Choroid plexus epithelial cell (primary cell): Measurements from ENCODE around the gene ELF5.
A peak's percentile ranks its signal among the peaks of the same experiment; 100 is the strongest.

ENCODE experiments used
- DNase-seq: peaks from one replicate; pipeline ENCODE4 v3.0.0-alpha.2; 2010; ENCODE audit warnings: low read depth
- H3K4me3 ChIP-seq: 2 replicates; pipeline ENCODE4 v1.5.1; 2011; ENCODE audit warnings: low read depth, mild to moderate bottlenecking, control low read depth, low read length, moderate library complexity
- TF ChIP-seq, protein P1 (sequence below): conservative IDR thresholded peaks from 2 replicates; pipeline ENCODE4 v1.5.1; 2011; ENCODE audit warnings: low read depth, mild to moderate bottlenecking, control low read depth, inconsistent platforms, low read length, moderate library complexity

The ELF5 gene

GRCh38 chr11:34439610-34440198, 73.9 kb downstream of the ELF5 start:
- TF ChIP-seq, protein P1, sequence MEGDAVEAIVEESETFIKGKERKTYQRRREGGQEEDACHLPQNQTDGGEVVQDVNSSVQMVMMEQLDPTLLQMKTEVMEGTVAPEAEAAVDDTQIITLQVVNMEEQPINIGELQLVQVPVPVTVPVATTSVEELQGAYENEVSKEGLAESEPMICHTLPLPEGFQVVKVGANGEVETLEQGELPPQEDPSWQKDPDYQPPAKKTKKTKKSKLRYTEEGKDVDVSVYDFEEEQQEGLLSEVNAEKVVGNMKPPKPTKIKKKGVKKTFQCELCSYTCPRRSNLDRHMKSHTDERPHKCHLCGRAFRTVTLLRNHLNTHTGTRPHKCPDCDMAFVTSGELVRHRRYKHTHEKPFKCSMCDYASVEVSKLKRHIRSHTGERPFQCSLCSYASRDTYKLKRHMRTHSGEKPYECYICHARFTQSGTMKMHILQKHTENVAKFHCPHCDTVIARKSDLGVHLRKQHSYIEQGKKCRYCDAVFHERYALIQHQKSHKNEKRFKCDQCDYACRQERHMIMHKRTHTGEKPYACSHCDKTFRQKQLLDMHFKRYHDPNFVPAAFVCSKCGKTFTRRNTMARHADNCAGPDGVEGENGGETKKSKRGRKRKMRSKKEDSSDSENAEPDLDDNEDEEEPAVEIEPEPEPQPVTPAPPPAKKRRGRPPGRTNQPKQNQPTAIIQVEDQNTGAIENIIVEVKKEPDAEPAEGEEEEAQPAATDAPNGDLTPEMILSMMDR, result no peak
- peak overlapping the region; percentile 82 for H3K4me3 ChIP-seq
- no peak for DNase-seq

DNA sequence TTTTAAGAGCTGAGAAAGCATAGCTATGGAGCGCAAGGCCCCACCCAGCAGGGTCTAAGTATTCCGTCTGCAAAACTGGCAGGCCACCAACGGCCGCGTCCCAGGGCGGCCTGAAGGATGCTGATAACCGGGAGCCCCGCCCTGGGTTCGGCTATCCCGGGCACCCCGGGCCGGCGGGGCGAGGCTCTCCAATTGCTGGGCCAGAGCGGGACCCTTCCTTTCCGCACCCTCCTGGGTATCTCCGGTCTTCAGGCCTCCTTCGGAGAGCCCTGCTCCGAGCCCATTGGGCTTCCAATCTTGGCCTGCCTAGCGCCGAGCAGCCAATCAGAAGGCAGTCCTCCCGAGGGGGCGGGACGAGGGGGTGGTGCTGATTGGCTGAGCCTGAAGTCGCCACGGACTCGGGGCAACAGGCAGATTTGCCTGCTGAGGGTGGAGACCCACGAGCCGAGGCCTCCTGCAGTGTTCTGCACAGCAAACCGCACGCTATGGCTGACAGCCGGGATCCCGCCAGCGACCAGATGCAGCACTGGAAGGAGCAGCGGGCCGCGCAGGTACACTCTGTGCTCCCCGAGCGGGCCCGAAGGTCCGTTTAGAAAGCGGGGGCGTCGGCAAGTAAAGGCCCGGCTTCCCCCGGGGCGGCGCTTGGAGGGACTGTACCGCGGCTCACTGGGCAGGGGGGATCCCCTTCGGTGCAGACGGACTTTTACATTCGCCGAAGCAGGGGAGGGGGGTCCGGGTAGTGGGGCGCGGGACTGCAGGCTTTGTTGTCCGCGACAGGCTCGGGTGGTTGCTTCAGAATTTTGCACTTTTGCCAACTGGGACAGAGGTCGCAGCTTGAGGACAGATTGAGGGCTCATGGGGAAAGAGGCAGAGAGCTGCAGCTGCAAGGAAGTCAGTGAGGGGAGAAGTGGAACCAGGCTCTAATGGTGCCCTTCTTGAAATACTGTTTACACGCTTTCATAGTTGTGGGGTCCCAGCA, 74.8 kb downstream of the ELF5 start, which contains the start of gene CAT:
Gene CAT (plus strand): TSS at position 406 of the 979 bp plus-strand sequence. CDS start 80 bp downstream, at position 486.
- TF ChIP-seq, protein P1, result no peak
- peak within 1 kb of the TSS; percentile 82 for H3K4me3 ChIP-seq
- peak; percentile 99 for DNase-seq

- TF ChIP-seq, protein P1, result no peak
- DNase-seq, result no peak
- peak overlapping the region; percentile 82 for H3K4me3 ChIP-seq
Observed at GRCh38 chr11:34437224-34438125, 76.1 kb downstream of the ELF5 start.

DNA sequence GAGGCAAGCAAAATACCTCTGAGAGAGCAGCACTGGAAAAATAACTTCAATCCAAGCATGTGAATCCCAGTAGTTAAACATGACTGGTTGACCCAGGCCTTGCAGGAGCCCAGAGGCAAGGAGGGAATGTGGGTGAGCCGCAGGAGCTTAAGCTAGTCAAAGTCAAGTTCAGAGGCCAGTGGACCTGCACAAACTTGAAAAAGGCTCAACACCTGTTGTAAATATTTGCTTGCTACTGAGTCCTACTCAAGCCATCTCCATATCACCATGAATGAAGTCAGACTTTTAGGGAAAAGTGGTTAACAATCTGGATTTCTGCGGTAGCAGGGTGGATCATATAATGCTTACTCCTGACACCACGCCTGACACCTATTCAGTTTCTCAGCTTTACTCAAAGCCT, 79.7 kb downstream of the ELF5 start:
- no peak for DNase-seq
- H3K4me3 ChIP-seq, result no peak overlapping the region
- TF ChIP-seq, protein P1, result no peak

GRCh38 chr11:34432822-34433221, 80.8 kb downstream of the ELF5 start:
- TF ChIP-seq, protein P1, result no peak
- DNase-seq, result no peak
- no peak overlapping the region for H3K4me3 ChIP-seq

DNA sequence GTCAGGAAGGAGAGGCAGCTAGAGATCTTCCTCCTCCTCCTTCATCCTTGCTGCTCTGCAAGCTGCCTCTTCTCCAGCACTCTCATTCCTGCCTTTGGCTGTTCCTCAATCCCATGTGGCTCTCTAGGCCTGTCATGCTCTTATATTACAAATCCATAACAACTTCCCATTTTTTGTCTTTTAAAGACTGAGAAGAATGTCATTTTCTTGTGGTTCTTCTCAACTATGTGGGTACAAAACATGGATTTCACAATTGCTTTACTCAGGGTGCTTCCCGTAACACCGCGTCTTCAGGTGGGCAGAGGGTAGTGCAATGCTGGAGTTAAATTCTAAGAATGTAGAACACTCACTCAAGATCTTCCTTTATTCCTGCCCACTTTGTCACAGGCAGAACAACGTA, 81.6 kb downstream of the ELF5 start:
- H3K4me3 ChIP-seq, result no peak overlapping the region
- no peak for DNase-seq

More for the DNA sequence above, 81.6 kb downstream of the ELF5 start:
- TF ChIP-seq, protein P1, result no peak
